IPS-NIHi7 (cell line): ENCODE data around the gene TTC28.
A peak's percentile ranks its signal among the peaks of the same experiment; 100 is the strongest.

Experiments used
- DNase-seq: peaks from one replicate; pipeline ENCODE4 v3.0.0; 2012; ENCODE audit warnings: mixed read lengths; ENCODE audit errors: extremely low spot score

Gene TTC28

GRCh38 chr22:28282405-28283067 lies 397.1 kb downstream of the TTC28 start:
- DNase-seq: no peak

DNA sequence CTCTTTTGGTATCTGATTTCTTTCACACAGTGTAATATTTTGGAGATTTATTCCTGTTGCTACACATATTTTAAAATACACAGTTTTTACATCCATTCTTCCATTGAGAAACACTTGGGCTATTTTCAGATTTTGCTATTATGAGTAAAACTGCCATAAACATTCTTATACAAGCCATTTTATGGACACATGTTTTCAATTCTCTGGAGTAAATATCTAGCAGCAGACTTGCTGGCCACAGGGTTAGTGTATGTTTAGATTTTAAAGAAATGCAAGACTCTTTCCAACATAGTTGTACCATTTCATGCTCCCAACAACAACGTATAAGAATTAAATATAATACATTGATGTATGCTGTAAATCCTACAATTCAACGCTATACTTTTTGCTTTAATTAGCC lies 399.8 kb downstream of the TTC28 start:
- no peak for DNase-seq

DNA sequence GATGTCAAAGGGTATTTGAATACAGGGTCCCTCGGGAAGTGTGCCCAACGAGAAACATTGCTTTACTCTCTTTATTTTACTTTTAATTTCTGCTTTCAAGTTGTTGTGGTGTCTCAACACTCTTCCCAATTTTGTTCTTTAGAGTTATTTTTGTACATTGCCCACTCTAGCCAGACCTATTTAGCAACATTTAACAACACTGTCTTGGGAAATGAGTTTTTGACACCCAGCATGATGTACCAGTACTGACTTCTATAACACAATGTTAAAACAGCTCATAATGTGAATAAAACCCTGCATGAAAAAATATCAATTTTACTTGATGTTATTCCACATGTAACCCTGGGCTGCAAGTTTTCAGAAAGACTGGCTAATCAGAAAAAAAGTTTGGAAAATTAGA lies 410.4 kb downstream of the TTC28 start:
- no peak for DNase-seq

DNA sequence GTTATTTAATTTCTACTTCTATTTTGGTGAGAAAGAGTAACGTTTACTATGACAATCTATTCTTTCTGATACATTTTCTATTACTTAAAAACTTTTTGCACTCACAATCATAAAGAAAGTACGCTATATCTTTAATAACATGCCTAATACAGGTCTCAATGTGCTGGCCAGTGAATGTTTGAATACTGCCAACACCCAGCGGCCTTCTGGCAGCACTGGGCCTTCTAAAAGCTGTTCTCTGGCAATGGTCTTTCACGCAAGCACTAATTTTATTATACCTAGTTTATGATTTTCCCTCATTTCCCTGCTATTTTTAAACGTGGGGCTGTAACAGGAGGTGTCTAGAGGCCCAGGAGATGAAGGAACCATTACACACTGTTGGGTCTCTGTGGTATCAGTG lies 410.8 kb downstream of the TTC28 start:
- no peak for DNase-seq

- DNase-seq: no peak
These were observed 411.5 kb downstream of the TTC28 start for GRCh38 chr22:28268171-28268570.

DNA sequence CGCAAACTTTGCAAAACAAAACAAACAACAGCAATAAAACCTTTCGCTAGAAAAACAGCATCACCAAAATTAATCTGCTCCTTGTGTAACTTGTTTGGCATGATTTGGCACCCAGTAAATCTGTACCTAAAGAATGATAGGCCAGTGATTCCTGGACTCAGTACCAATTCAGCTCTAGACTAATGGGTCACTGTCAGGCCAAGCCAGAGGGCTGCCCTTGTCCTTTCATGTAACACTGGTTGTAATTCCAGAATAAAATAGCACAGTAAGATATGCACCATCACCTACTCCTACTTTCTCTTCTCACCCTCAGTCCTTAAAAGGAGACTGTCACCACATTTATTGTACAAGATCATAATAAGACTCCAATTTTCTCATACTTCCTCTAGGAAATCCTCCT lies 419.0 kb downstream of the TTC28 start:
- no peak for DNase-seq

GRCh38 chr22:28259774-28260312 lies 419.8 kb downstream of the TTC28 start:
- DNase-seq: no peak

GRCh38 chr22:28254396-28254795 lies 425.2 kb downstream of the TTC28 start:
- DNase-seq: no peak

- DNase-seq: no peak
These were observed 427.1 kb downstream of the TTC28 start for GRCh38 chr22:28252539-28252938.

GRCh38 chr22:28250036-28250695 lies 429.5 kb downstream of the TTC28 start:
- no peak for DNase-seq

DNA sequence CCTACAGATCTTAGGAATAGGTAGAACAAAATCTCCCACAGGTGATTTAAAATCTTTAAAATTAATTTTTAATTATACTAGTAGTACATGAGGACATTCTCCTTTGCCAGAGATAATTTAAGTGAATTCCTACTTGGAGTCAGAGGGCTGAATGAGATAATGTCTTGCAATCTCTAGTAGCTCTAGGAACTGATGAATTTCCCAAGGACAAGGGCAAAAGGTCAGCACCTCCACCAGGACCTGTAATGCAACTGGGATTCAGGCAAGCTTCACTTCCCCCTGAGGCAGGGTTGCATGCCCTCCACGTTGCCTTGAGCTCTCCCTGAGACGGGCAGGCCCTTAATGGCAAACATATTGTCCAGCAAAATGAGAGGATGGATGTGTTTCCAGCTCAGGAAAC lies 430.2 kb downstream of the TTC28 start:
- no peak for DNase-seq

DNA sequence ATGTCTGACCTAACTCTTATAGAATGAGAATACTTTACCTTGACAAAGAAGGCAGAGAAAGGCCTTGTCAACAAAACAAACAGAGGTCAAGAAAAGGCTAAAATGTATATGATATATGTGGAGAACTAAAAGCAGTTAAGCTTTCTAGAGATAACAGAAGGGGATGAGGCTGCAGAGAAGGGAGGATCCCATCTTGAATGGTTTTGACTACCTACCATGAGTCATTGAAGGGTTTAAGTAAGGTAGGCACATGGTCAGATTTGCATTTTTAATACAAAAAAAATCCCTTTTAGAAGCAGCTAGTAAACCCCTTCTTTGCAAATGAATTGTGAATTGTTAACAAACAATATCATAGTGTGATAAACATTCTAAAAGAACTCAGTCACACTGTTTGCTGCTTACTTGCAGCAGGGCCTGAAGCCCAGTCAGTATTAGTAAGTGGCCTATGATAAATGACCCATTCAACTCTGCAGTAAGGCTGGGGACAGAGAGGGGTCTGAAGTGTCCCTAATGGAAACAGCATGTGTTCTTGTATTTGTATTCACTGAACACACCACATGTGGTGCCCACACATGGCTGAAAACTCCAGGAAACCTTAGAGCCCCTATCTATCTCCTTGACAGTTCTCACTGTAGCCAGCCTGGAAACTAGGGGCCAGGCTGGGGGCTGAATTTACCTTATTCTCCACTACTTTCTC lies 431.8 kb downstream of the TTC28 start:
- DNase-seq: peak; percentile 16

- DNase-seq: no peak
These were observed 432.5 kb downstream of the TTC28 start for GRCh38 chr22:28247136-28247535.

GRCh38 chr22:28246397-28246796 lies 433.2 kb downstream of the TTC28 start:
- no peak for DNase-seq

DNA sequence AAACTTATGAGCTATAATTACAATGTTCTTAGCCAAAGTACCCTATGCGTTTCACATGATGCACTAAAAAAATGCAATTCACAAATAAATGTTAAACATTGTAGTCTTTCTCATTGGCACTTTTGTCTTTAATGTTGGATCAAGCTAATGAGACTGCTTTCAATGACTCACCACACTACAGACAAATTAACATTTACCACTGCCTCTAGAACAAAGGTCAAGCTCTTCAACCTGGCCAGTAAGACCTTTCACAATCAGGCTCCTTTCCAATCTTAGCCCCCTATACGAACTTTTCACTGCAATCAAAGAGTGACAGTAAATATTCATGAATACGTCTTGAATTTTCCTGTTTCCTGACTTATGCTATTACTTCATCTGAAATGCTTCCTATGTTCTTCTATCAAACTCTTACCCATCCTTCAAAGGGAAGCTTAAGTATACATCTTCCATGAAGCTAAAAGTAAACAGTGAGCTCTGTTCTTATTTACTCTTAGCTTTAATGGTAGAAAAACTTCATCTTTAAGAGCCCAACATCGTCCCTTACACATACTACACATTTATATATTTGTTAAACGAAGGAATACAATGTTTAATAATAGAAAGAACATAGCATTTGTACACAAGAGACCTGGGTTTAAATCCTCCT lies 433.9 kb downstream of the TTC28 start:
- DNase-seq: no peak

GRCh38 chr22:28244757-28245156 lies 434.9 kb downstream of the TTC28 start:
- DNase-seq: no peak

DNA sequence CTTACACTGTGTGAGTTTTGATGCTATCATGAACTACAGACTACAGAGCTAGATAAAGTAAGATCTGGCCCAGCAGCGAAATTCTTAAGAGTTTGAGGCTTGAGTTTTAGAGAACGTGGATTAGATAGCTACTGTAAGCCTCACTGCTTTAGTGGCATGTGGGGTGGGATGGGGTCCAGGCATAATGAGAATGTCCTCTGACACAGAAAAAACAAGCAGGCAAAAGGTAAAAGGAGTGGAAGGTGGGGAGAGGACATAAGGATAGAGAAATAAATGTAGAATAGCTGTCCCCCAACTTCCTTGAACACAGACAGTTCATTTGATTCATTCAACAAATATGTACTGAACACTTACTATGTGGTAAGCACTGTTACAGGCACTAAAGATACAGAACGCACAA lies 436.1 kb downstream of the TTC28 start:
- DNase-seq: no peak

DNA sequence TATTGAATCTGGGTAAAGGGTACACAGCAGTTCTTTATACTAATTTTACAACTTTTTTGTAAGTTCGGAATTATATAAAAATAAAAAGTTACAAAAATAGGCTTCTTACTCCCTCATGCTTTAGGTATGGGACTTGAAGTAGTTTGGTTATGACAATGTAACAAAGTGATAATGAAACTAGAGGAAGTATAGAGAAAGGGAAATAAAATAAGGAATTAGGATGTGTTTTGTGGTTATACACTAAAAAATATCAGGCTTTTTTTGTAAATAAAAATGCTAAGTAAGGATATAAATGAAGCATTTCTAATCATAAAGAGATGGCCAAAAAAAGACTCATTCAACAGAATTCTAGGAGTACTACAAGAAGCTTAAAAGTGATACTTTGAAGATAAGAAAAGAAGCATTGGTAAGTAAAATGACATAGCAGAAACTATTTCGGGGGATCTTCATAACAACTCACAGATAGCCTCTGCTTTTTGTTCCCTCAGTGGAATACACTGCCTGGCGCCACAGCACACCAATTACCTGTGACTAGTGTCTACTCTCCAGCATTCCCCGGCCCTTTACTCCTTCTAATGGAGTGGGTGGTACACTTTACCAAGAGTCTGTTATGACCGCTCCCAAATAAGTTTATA lies 437.9 kb downstream of the TTC28 start:
- no peak for DNase-seq

DNA sequence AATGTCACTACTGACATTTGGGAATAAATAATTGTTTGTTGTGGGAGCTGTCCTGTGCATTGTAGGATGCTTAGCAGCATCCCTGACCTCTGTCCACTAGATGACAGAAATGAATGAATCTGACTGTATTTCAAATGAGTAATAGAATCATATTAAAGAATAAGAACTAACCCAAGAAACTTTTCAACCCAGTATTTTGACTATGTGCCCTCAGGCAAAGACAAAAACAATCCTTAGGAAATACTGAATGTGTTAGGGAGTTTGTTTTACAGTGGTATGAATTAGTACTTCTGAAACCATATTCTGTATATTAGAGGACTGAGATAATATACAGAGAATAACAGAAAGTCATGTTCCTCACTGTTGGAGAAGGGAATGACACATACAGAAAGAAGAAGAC lies 439.7 kb downstream of the TTC28 start:
- DNase-seq: no peak

DNA sequence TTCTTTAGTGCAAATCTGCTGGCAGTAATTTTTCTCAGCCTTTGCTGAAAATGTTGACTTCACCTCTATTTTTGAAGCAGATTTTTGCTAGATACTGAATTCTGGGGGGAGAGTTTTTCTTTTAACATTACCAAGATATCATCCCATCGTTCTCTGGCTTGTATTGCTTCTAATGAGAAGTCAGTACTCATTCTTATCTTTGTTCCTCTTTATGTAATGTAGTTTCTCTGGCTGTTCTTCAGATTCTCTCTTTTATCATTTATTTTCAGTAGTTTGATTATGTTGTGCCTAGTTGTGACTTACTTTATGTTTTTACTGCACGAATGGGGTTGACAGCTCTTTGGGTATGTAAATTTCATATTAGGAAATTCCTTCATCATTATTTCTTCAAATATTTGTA lies 441.9 kb downstream of the TTC28 start:
- no peak for DNase-seq

GRCh38 chr22:28237112-28237511 lies 442.5 kb downstream of the TTC28 start:
- DNase-seq: no peak

GRCh38 chr22:28232204-28232603 lies 447.4 kb downstream of the TTC28 start:
- peak; percentile 43 for DNase-seq
